Activated CD4-positive, alpha-beta T cell treated with anti-CD3 and anti-CD28 coated beads for 24 hours (primary cell): ENCODE measurements around the gene DEDD2.

Experiments used
- DNase-seq, 2 donors: peaks; one replicate each; pipeline ENCODE4 v3.0.0-alpha.2; 2020; ENCODE audit warnings: low read depth in 2 of 2

The DEDD2 gene

DNA sequence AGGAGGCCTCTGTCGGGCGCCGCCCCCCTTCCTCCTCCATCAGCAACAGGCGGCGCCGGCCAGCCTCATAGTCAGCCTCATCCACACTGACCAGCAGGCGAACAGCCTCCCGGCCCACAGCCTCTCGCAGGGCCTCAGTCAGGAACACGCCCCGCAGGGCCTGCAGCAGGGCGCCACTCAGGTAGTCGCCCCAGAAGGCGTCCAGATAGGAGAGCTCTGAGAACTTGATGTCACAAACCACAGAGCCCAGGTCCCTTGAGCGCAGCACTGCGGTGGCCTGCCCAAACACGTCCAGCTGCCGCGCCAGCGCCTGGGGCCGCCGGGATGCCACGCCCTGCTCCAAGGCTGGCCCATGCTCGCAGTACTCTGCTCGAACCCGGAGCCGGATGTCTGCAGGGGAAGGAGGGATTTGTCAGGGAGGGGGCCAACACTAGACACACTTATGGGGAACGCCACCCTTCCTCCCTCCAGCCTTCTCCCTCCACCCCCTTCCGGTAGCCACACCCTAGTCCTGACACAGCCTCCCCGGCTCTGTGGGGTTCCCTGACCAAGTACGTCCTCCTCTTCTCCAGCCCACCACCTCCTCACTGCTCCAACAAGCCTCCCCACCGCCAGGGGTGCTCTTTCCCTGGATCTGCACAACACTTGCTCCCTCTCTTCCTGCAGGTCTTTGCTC lies 17.9 kb downstream of the DEDD2 start:
- no peak for DNase-seq

DNA sequence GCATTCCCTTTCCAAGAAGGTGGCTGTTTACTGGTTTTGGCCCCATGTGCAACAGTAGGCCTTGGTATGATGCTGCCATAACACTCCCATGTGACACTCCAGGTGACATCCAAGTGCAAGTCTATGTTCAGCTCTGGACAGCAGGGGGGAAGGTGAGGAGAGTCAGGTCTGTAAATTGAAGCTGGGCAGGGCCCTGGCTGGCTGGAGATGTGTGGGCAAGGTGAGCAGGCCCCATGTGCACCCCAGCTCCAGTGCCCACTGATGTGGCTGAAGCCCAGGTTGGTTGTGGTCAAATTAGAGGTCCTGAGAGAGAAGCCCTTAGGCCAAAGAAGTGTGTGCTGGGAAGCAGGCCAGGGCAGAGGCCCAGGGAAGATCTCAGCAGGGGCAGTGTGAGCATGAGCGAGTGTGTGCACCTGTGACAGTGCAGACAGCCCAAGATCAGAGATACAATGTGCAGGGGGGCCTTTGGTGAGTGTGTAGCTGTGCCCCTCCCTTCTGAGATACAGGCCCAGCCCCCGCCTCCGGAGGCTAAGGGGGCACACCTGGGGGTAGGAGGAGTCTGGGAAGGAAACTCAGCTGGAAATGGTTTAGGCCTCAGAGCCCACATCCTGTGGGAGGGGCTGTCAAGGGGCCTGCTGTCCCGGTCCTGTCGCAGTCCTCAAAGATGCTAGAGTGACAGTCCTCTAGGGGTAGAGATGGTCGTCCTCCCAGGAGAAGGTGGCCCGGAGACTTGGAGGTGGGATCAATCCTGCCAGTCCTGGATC lies 18.6 kb downstream of the DEDD2 start:
- DNase-seq, result no peak

DNA sequence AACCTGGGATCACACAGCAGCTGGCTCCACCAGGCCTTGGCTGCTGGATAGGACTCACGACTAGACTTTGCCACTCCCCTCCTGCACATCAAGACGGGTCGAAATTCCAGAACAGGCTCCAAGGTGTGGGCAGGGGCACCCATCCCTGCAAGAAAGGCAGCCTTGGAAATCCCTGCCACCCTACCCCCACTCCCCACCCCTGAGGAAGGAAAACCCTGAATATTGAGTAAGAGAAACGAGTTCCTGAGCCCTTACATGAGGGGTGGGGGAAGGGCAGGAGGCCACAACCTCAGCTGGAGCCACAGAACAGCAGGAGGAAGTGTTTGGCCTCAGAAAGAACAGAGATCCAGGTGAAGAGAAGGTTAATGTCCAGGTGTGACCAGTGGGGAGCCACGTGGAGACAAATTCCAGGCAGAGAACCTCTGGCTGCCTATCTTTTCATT lies 20.1 kb downstream of the DEDD2 start:
- DNase-seq, result no peak

- no peak for DNase-seq
These were observed 21.2 kb downstream of the DEDD2 start for GRCh38 chr19:42196011-42197001.

GRCh38 chr19:42193706-42194105 lies 23.8 kb downstream of the DEDD2 start:
- DNase-seq, result no peak

DNA sequence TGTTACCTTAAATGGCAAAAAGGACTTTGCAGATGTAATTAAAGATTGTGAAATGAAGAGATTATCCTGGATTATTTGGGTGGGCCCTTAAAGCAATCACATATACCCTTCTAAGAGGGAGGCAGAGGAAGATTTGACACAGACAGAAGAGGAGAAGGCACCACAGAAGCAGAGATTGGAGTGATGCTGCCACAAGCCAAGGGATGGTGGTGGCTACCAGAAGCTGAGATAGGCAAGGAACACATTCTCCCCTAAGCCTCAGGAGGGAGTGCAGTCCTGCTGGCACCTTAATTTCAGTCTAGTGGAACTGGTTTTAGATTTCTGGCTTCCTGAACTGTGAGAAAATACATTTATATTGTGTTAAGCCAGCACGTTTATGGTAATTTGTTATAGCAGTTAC lies 24.2 kb downstream of the DEDD2 start:
- no peak for DNase-seq

DNA sequence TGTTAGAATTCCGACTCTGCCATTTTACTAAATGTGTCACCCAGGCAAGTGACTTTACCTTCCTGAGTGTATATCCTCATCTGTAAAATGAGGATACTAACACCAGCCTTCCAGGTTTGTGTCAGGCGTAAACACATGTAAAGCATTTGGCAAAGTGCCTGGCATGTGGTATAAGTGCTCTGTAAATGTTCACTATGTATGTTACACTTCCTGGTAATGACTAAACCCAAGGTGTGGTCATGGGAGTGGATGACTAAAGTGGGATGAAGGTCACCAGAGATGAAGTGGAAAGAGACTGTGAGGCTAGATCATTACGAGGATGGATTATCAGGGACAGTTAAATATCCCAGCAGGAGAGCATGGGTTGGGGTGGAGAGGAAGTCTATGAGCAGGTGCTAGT lies 25.6 kb downstream of the DEDD2 start:
- no peak for DNase-seq

DNA sequence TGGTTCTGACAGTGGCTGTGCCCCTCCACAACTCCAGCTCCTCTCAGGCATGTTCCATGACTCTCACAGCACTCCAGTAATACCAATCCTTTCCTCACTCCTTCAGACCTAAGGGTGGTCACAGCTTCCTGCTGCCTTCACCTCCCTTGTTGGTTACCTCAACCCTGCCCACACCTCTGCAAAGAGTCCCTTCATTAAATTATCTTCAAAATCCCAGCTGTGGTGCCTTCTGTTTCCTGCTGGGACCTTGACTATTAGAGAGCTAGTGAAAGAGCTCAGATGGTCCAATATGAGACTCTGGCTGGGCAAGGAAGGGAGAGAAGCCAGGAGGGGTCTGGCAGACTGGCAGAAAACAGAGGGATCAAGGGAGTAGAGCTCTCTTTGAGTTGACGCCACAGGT lies 26.1 kb downstream of the DEDD2 start:
- no peak for DNase-seq

GRCh38 chr19:42189133-42189532 lies 28.3 kb downstream of the DEDD2 start:
- DNase-seq, result no peak

DNA sequence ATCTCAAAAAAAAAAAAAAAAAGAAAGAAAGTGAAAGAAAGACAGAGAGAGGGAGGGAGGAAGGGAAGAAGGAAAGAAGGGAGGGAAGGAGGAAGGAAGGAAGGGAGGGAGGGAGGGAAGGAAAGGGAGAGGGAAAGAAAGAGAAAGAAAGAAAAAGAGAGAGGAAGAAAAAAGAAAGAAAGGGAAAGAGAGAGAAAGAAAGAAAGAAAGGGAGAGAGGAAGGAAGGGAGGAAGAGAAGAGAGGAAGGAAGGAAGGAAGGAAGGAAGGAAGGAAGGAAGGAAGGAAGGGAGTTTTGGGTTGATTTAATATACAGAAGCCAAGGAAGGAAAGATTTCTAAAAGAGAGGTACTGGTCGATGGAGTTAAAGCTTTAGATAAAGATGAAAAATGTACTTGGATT lies 28.8 kb downstream of the DEDD2 start:
- DNase-seq, result no peak

- no peak for DNase-seq
These were observed 32.2 kb downstream of the DEDD2 start for GRCh38 chr19:42185277-42185676.

GRCh38 chr19:42184401-42184861 lies 33.0 kb downstream of the DEDD2 start:
- peak; percentile 62 to 72 for DNase-seq

DNA sequence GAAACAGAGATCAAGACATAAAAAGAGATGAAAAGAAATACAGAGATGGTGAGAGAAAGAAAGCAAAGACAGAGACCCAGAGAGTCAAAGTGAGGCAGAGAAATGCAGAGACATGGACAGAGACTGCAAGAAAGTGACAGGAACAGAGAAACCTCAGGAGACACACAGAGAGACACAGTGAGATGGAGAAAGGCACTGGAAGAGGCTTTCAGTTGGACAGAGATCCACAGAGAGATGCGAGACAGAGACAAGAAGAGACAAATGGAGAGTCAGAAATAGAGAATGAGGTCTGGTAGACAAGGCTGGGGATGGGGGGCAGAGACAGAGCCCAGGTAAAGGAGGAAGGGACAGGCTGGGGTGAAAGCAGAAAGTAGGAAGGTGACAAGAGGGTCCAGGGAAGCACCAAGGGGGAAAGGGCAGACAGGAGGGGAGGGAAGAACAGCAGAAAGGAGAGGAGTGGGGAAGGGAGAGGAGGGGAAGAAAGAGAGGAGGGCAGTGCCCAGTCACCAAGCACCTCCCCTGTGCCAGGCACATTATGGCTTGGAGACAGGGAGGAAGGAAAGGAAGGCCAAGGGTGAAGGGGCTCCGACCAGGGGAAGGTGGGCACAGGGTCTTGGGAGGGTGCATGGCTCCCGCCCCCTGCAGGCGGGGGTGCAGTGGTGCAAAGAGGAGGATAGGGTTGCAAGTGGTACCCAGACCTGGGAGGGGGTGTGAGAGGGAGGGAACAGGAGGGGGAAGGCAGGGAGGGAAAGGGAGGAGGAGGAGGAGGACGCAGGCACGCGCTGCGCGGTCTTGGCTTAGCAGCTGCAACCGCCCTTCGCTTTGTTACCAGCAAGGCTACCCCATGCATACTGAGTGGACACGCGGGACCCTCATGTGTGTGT lies 38.4 kb downstream of the DEDD2 start:
- no peak for DNase-seq

GRCh38 chr19:42177686-42178019 lies 39.8 kb downstream of the DEDD2 start:
- no peak for DNase-seq

DNA sequence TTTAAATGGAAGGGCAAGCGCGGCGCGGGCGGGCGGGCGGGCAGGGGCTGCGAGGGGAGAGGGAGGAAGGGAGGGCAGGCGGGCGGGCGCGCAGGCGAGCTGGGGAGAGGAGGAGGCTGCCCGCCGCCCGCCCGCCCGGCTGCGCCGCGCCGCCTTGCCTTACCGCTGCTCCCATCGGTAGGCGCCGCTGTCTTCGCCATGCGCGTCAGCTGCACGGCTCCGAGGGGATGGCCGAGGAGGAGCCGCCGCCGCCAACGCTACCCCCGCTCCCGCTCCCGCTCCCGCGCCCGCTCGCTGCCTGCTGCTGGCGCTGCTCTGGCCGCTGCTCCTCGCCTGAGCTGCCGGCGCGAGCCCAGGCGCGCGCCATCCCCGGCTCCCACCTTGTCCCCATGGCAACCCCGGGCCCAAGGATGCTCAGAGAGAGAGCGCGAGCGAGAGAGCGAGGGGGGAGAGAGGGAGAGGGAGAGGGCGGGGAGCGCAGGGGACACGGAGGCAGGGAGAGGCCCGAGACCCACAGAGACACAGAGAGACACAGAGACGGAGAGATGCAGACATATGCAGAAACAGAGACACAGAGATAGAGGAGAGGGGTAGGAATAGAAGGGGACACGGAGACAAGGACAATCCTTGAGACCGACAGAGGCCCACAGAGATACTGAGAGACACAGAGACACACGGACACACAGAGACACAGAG lies 40.3 kb downstream of the DEDD2 start:
- DNase-seq, result peak; percentile 62 to 68

GRCh38 chr19:42176649-42176989 lies 40.9 kb downstream of the DEDD2 start:
- no peak for DNase-seq

DNA sequence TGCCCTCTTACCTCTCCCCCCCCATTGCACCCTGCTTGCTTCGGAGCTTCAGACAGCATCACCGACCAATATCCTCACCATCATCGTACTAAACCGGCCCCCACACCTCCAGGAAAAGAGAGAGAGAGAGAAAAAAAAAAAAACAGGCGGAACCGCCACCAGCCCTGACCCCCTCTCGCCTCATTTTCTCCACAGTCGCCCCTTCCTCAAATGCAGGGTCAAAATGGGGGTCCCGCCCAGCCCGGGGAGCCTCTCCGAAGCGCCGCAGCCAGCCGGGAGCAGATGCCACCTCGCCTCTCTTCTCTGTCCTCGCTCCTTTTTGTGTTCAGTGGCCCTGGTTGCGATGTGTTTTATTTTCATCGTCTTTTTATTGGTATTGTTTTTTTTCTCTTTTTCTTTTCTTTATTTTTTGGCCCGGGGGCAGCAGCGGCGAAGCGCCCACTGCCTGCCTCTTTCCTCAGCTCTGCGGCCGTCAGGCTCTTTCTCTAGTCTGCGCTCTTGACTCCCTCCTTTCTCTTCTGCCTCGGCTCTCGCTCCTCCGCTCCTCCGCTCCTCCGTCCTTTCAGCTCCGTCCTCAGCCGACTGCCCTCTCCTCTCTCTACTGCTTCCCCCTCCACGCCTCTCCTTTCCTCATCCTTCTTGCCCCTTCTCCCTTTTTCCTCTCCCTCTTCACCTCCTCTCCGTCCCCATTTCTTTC lies 41.4 kb downstream of the DEDD2 start:
- no peak for DNase-seq

DNA sequence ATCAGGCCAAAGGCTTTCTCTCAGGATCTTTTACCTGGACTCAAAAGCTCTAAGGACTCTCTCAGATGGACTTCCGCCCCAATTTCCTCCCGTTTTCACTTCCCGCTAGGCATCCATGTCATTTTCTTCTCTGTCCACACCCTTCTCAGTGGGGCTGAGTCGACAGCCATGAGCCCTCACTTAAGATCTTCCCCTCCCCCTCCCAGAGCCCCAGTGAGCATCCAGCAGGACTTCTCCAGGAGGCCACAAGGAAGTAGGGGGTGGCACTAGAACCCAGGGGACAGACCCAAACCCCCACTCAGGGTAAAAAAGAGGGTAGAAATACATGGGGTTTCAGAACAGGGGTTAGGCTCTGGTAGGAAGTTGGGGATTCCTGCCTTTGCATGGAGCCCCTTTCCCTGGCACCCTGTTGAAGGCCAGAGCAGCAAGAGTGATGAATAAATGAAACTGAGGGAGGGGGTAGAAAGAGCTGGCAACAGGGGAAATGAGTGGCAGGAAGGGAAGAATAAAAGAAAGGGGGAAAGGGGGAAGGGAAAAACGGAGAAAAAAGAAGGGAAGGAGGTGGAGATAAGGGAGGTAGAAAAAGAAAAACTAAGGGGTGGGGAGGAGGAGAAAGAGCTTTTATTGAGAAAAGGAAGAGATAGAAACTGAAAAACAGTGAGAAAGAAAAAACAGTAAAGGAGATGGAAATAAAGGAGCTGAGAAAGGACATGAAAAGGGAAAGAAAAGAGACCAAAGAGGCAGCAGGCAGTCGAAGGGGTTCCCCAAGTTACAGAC lies 42.3 kb downstream of the DEDD2 start:
- no peak for DNase-seq

- DNase-seq, result no peak
These were observed 43.3 kb downstream of the DEDD2 start for GRCh38 chr19:42174188-42174587.
